ENCODE results near the gene BCAS3.

BCAS3 gene

DNA sequence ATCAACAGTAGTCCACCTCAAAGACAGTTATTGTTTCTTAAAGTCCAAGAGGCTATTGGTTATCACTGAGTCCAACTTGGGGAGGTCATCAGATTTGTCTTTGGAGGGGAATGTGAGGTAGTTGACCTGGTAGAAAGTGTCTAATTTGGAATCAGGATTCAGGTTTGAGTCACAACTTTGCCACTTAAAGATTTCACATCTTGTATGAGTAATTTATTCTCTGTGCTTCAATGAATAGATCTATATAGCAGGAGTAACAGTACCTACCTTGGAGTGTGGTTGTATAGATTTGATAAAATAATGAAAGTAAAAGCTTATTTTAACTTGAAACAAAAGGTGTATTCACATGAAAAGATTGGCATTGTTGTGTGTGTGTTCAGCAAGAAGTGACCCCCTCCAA is 602.7 kb downstream of the BCAS3 start:
- no peak for DNase-seq

DNA sequence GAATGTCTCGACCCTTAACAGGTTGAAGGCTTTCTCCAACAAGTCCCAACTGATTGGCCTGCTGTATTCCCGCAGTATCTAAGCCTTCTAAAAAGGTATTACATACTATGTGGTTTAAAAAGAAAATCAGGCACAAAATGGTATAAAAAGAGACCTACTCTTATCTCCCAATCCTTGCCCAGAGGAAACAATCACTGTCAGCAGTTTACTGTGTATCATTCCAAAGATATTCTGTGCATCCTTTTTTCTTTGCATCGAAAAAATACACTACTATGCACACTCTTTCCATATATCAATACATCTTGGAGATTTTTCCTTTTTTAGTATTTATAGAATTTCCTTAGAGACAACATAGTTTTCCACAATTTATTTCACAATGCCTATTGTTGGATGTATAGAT is 603.2 kb downstream of the BCAS3 start:
- DNase-seq = no peak

DNA sequence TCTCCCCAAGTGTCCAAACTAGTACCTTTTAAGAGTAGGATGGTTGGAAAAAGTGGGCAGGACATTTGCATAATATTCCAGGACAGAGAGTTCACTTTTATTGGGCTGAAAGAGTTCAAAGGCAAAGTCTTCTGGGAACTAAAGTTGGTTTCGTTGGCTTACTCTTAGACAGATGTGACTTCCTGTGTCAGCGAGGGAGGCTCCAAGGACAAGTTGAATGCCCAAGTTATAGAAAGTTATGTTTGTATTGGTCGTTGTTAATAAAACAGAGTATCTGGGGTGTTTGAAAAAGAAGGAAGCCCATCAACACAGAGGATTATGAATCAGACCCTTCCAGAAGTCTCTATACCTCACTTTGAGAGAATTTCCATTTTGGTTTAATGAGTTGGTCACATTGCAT is 604.7 kb downstream of the BCAS3 start:
- DNase-seq = no peak

DNA sequence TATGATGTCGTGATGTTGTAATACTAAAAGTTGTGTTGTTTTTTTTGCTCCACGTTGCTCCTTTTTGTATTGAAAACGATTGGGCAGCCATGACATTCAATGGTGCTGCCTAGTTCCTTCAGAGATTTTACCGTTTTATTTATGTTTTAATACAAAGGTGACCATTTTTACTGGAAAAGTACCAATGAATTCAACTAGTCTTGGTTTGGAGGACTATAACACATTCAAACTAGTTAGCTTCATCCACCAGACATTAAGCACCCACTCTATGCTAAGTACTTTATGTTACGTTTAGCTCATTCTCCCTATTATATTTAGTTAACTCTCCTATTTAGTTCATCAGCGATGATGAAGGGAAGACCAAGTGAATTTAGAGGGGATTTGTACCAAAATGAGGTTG is 605.4 kb downstream of the BCAS3 start:
- no peak for DNase-seq

DNA sequence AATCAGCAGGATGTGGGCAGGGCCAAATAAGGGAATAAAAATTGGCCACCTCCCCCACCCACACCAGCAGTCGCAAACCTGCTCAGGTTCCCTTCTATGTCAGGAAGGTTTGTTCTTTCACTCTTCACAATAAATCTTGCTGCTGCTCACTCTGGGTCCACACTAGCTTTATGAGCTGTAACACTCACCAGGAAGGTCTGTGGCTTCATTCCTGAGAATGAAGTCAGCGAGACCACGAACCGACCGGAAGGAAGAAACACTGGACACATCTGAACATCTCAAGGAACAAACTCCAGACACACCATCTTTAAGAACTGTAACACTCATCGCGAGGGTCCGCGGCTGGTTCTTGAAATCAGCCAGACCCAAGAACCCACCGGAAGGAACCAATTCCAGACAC is 606.5 kb downstream of the BCAS3 start:
- DNase-seq = no peak

DNA sequence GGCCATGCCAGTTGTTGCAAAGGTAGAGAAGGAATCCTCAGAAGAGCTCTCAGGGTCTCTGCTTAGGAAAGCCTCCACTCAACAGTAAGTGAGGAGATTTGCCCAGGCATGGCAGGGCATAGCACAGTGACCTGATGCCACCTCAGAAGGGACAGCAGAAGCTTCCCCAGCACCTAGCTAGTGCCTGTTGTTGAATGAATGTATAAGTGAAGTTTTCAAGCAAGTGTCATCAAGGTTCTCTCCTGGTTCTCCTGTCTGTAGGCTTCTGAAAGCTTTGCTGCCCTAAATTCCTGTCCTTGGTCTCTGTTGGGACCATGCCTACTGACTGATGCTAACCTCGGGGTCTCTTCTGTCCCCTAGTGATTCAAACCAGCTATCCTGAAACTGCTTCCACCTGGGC is 607.1 kb downstream of the BCAS3 start:
- DNase-seq = no peak

- no peak for DNase-seq
Observed at GRCh38 chr17:61285526-61286320, 608.1 kb downstream of the BCAS3 start.

DNA sequence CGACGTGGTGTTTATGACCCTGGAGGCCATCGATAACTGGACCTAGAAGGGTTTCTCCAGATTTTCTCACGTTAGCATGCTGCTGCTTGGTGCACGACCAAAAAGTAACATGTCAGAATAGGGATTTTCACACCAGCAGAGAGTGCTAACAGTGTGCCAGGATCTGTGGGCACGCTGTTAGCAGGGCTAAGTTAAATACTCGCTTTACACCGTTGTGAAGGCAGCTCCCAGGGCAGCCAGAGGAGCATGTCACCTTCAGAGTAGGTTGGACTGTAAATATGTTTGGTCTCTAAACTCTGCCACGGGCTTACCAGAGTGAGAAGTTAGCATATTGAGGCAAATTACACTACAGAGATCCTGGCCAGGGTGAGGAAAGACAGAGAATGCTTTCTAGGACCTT is 608.8 kb downstream of the BCAS3 start:
- DNase-seq = no peak

GRCh38 chr17:61289408-61290385 is 612.0 kb downstream of the BCAS3 start:
- DNase-seq = no peak

DNA sequence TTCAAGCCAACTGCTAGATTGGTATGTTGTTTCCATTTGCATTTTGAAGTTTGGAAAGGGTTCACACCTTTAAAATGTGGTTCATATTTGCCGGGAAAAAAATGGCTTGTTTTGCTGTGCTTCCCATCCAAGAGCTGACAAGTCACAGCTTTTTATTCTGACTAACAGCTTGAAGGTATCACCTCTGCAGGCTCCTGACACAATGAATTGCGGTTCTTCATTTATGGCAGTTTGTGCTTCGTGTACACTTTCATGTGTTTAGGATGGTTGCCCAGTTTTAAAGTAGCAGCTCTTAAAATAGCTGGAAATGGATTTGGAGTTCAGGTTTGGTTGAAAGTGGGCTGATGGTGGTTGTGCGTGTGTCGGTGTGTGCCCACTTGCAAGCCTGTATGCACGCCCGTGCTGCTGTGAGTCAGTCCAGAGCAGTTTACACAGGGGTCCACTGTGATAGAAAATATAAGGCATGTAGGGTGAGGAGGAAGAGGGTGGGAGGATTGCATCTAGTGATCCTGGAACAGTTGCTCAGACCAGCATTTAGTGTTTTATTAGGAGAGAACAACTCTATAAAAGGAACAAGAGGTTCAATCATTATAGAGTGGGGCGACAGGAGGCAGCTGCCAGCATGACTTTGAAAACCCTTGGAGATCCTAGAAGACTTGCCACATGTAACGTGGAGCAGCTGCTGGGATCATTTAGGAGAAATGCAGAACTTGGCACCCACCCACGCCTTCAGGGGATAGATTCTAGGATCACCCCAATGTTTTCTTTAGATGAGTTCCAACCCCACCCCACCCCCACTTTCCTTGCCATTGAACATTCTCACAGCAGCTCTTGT is 614.0 kb downstream of the BCAS3 start:
- DNase-seq = no peak

GRCh38 chr17:61294286-61294685 is 616.6 kb downstream of the BCAS3 start:
- DNase-seq = no peak

GRCh38 chr17:61294777-61295176 is 617.1 kb downstream of the BCAS3 start:
- no peak for DNase-seq

GRCh38 chr17:61296058-61296457 is 618.4 kb downstream of the BCAS3 start:
- DNase-seq = no peak

- DNase-seq = no peak
Observed at GRCh38 chr17:61299517-61300513, 622.2 kb downstream of the BCAS3 start.

DNA sequence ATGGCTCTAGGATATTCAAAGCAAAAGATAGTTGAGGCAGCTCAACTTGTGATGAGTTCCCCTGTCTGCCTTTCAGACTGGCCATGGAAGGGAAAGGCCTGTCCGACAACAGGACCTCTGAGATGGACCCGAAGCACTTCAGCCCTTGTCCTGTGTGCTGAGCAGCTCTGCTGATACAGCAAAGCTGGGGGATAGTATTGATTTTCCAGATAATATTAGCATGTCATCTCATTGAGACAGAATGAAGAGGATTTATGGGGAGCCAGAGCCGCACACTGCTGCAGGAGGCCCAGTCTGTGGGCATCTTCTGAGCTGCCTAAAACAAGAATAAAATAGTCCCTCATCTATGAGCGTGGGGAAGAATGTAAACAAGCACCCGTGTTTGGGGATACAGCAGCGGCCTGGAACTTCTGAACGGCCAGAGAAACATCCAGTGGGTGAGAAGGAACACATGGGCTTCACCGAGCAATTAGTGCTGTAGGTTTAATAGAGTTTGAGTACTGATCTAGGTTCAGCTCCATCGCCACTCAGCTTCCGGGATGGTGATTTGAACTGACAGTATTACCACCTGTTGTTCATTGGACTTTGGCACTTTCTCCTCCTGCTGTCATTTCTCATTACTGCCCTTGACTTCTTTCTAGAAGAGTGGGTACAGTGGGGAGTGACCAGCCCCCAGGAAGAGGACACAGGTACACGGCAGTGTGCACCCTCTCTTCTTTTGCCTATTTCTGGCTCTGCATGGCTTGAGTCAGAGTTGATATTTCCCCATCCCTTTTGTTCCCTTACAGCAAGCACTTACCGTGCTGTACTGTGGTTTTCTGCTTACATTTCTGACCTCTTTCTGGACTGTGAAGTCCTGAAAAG is 625.5 kb downstream of the BCAS3 start:
- no peak for DNase-seq

DNA sequence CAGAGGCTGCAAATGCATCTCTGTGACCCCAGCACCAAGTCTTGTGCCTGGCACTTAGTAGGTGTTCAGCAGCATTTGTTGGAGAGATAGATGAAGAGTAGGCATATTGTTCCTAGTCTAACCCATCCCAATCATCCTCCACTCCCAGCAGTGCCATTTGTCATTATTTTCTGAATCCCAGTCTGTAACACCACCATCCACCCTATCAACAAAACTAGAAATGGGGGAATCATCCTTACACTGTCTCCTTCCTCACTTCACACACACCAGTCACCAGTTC is 626.1 kb downstream of the BCAS3 start:
- DNase-seq = no peak

DNA sequence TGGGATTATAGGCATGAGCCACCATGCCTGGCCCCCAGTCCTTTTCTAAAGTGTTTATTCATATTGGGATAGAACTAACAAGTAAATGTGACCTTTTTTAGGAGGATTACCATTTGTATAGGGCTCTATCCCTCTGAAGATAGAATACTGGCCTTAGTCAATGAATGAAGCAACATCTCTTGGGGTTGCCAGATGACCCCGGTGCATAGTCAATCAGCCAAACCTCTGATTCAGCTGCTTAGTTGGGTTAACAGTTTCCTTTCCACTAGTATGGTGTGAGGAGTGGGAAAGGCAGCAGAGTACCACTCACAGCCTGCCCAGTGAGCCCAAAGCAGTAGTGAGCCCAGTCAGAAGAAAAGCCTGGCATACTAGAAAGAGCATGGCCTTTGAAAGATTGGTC is 627.4 kb downstream of the BCAS3 start:
- DNase-seq = no peak

- DNase-seq = no peak
Observed at GRCh38 chr17:61306003-61306402, 628.4 kb downstream of the BCAS3 start.

GRCh38 chr17:61307905-61308886 is 630.5 kb downstream of the BCAS3 start:
- DNase-seq = no peak
